Common myeloid progenitor, CD34-positive (primary cell): Measurements from ENCODE around the gene ASB1.

Experiments
- CTCF ChIA-PET: fragments of 350-600 bp; sonication (Branson Sonifier 250); formaldehyde crosslinking; loops from one replicate; lab custom pipeline; 2021; ENCODE audit warnings: antibody characterized with exemption; lab: Charles Lee
- POLR2A ChIA-PET: fragments of 350-600 bp; sonication (Branson Sonifier 250); formaldehyde crosslinking; loops from one replicate; lab custom pipeline; 2021; ENCODE audit warnings: antibody characterized with exemption; lab: Charles Lee
- DNase-seq, 3 donors: peaks; one replicate each; pipeline versions ENCODE4 v3.0.0 to v3.0.0-alpha.2; 2013
- H3K27ac ChIP-seq, 2 experiments: 1 replicate in 1 of 2; 2 replicates in 1 of 2; pipeline ENCODE4 v1.7.0; 2013; ENCODE audit warnings: inconsistent platforms in 2 of 2, low read length in 2 of 2, mild to moderate bottlenecking in 2 of 2, low read depth in 1 of 2, moderate library complexity in 1 of 2; ENCODE audit not compliant: severe bottlenecking in 2 of 2, insufficient read depth in 1 of 2, poor library complexity in 1 of 2
- H3K27me3 ChIP-seq, 5 experiments: replicated peaks in 2 of 5; 1 replicate in 3 of 5; 2 replicates in 2 of 5; pipeline versions ENCODE4 v1.6.1 to v1.7.0; 2013; ENCODE audit warnings: low read length in 4 of 5, mild to moderate bottlenecking in 2 of 5, moderate library complexity in 2 of 5, inconsistent platforms in 1 of 5; ENCODE audit not compliant: insufficient read depth in 5 of 5, control insufficient read depth in 4 of 5
- H3K36me3 ChIP-seq, 4 experiments: 1 replicate in 2 of 4; 2 replicates in 2 of 4; pipeline versions ENCODE4 v1.6.1 to v1.7.0; 2013; ENCODE audit warnings: low read length in 3 of 4, control low read depth in 1 of 4, mild to moderate bottlenecking in 1 of 4; ENCODE audit not compliant: control insufficient read depth in 4 of 4, insufficient read depth in 4 of 4
- H3K4me1 ChIP-seq, 4 experiments: 1 replicate in 3 of 4; 2 replicates in 1 of 4; pipeline versions ENCODE4 v1.6.1 to v1.7.1; 2013; ENCODE audit warnings: low read length in 3 of 4, mild to moderate bottlenecking in 3 of 4, control low read depth in 1 of 4, inconsistent platforms in 1 of 4, moderate library complexity in 1 of 4; ENCODE audit not compliant: control insufficient read depth in 4 of 4, insufficient read depth in 4 of 4; ENCODE audit errors: control extremely low read depth in 1 of 4
- H3K4me3 ChIP-seq, 7 experiments: 1 replicate in 4 of 7; 2 replicates in 3 of 7; pipeline versions ENCODE4 v1.5.1 to v1.7.0; 2013; ENCODE audit warnings: mild to moderate bottlenecking in 7 of 7, low read length in 6 of 7, moderate library complexity in 6 of 7, inconsistent platforms in 2 of 7, low read depth in 2 of 7, control low read depth in 1 of 7; ENCODE audit not compliant: insufficient read depth in 4 of 7, control insufficient read depth in 1 of 7; ENCODE audit errors: extremely low read depth in 1 of 7
- H3K9me3 ChIP-seq, 5 experiments: 1 replicate in 4 of 5; 2 replicates in 1 of 5; pipeline versions ENCODE4 v1.6.1 to v1.7.1; 2013; ENCODE audit warnings: low read length in 4 of 5, mild to moderate bottlenecking in 2 of 5, inconsistent platforms in 1 of 5, low read depth in 1 of 5, moderate library complexity in 1 of 5; ENCODE audit not compliant: control insufficient read depth in 4 of 5, insufficient read depth in 2 of 5; ENCODE audit errors: control extremely low read depth in 1 of 5
- WGBS: methylation state at CpG from one replicate; pipeline ENCODE4 v1.1.5; 2013; ENCODE audit not compliant: insufficient coverage; 5-methylcytosine and 5-hydroxymethylcytosine counted together

The ASB1 gene

DNA sequence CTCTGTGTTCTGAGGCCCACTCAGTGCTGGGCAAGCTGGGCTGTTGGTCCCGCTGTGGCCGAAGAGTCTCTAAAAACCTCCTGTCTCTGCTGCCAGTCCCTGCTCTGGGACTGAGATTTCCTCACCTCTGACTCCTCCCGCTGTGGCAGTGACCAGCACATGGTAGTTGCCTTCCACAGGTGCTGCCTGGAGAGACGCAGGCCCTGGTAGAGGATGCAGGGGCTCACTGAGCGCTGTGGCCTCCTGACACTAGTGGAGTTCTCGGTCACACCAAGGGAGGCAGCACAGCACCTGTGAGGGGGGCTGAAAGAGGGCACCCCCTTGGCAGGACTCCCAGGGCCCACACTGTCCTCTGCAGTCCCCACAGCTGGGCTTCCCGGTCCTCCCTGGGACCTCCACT is 3.8 kb upstream of the ASB1 start:
- no peaks in the 10 kb centered on the region for H3K9me3 ChIP-seq
- no peaks in the 10 kb centered on the region for H3K36me3 ChIP-seq
- DNase-seq, result no peak
- 98% methylated on average over 5 of the region's 7 CpGs for WGBS
- no peak overlapping the region for H3K27ac ChIP-seq
- no peak overlapping the region for H3K4me3 ChIP-seq
- H3K4me1 ChIP-seq, result peaks cover 0 to 20% (median 15%) of the 10 kb centered on the region in 4 experiments
- POLR2A ChIA-PET, result no interaction called here
- peaks cover 0 to 7% (median 0%) of the 10 kb centered on the region in 5 experiments for H3K27me3 ChIP-seq
- CTCF ChIA-PET, result interaction anchor here (1.3 to 2.7 kb wide), 2 partner anchors 17 to 47 kb away, joined by 3 to 7 read pairs; no protein-coding TSS in a partner anchor

DNA sequence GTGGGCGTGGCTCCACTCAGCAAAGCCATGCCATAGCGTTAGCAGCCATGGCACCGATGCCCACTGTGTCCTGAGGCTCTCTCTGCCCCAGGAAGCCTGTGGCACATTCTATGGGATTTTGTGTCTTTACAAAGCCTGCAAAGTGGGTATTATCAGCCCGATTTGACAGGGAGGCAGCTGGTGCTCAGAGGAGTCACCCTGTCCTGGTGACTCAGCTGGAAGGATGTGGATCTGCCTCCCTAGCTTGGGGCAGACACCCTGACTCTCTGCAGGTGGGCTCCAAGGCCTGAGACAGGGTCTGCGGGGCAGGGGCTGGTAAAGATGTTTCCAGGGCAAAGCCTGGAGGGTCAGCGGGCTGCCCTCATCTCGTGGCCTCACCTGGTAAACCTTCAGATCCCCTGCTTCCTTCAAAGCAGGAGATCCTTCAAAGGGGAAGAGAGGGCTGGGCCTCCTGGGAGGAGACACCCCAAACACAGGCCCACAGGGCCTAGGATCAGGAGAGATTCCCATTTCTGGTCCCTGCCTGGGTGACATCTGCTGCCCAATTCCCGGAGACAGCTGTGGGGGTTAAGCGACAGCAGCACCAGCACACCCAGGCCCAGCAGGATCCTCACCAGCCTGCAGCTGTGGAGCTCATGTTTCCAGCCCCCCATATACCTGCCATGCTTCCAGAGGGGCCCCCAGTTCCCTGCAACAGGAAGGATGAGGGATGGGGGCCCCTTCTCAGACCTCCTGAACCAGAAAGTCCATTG is 3.0 kb upstream of the ASB1 start:
- no peak for DNase-seq
- Histone ChIP-seq H3K27me3 (peaks cover 0 to 6% (median 0%) of the 10 kb centered on the region in 5 experiments), H3K4me3 (no peak overlapping the region), H3K9me3 (no peaks in the 10 kb centered on the region), H3K36me3 (no peaks in the 10 kb centered on the region), H3K27ac (no peak overlapping the region), H3K4me1 (peaks cover 0 to 22% (median 18%) of the 10 kb centered on the region in 4 experiments)
- ChIA-PET CTCF (interaction anchor here (1.0 to 2.7 kb wide), 2 partner anchors 18 to 47 kb away, joined by 4 to 7 read pairs; no protein-coding TSS in a partner anchor), POLR2A (no interaction called here)
- 98% methylated on average over 8 of the region's 9 CpGs for WGBS

DNA sequence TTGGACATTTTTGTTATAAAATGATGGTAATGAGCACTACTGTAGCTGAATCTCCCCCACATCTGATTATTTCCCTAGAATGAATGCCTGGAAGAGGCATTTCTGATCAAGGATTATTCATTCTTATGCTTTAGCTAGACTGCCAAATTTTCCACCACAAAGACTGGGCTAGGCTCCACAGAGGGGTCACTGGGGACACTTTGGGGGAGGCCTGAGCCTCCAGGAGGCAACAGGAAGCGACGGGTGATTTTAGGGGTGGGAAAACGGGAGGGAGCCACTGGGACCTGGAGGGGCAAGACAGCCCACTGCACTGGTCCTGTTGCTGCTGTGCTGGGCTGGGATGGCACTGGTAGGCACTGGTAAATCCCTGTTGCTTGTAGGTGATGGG is 2.4 kb upstream of the ASB1 start:
- ChIA-PET POLR2A (no interaction called here), CTCF (interaction anchor here (1.0 to 2.7 kb wide), 2 partner anchors 18 to 48 kb away, joined by 4 to 7 read pairs; no protein-coding TSS in a partner anchor)
- Histone ChIP-seq H3K9me3 (no peaks in the 10 kb centered on the region), H3K4me1 (peaks cover 0 to 22% (median 18%) of the 10 kb centered on the region in 4 experiments), H3K27ac (no peak overlapping the region), H3K36me3 (no peaks in the 10 kb centered on the region), H3K27me3 (peaks cover 0 to 6% (median 0%) of the 10 kb centered on the region in 5 experiments), H3K4me3 (no peak overlapping the region)
- WGBS, result 100% methylated on average over 3 of the region's 3 CpGs
- DNase-seq, result no peak

DNA sequence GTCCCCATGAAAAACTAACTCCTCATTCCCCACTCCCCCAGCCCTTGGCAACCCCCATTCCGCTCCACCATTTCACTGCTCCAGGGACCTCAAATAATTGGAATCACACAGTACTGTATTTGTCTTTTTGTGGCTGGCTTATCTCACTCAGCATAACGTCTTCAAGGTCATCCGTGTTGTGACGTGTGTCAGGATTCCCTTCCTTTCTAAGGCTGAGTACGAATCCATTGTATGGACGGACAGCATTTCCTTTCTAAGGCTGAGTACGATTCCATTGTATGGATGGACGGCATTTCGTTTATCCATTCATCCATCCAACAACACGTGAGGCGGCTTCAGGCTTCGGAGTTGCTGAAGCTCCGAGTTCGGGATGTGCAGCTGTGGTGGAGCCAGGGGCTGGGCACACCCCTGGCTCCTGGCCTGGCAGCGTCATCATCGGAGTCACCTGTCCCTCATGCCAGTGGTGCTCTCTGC is 1.2 kb upstream of the ASB1 start:
- ChIA-PET POLR2A (no interaction called here), CTCF (no interaction called here)
- peak overlapping the region in 1 of 2 experiments; percentile 69 for H3K27ac ChIP-seq

DNA sequence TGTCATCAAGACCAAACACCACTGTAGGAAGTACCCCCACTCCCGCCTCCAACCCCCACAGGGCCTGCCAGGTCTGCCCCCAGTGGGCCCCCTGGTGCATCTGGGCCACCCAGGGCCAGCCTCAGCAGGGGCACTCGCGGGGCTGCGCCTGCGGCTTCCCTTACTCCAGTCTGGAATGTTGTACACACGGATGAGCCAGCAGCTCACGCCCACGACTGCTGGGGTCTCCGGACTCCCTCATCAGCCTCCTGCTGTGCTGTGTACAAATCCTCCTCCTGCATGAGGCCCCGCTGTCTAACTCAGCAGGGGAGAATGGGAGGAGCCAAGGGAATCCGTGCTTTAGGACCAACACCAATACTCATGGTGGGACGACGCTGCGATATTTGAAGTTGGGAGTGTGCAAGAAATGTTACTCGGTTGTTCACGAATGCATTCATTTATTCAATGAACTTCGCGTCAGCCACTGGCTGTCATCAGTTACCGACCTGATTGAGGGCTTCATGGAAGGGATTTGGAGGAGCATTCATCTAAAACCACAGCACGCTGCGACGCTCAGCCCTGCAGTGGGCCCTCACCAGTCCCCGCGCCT is 654 bp upstream of the ASB1 start:
- POLR2A ChIA-PET, result no interaction called here
- peak overlapping the region in 1 of 2 experiments; percentile 69 for H3K27ac ChIP-seq
- peaks cover 0 to 11% (median 6%) of the 10 kb centered on the region in 4 experiments for H3K36me3 ChIP-seq
- 29% methylated on average over 17 of the region's 24 CpGs for WGBS
- peak in 2 of 3 donors; percentile 66 to 77 for DNase-seq
- peaks cover 3 to 12% (median 7%) of the 10 kb centered on the region in 5 experiments for H3K9me3 ChIP-seq
- CTCF ChIA-PET, result no interaction called here
- peak overlapping the region; percentile 72 to 90 (median 84) for H3K4me3 ChIP-seq
- H3K4me1 ChIP-seq, result peaks cover 0 to 22% (median 18%) of the 10 kb centered on the region in 4 experiments
- peaks cover 0 to 6% (median 0%) of the 10 kb centered on the region in 5 experiments for H3K27me3 ChIP-seq

More for the DNA sequence above, 1.2 kb upstream of the ASB1 start:
- DNase-seq, result no peak
- Histone ChIP-seq H3K36me3 (peaks cover 0 to 6% (median 5%) of the 10 kb centered on the region in 4 experiments), H3K4me1 (peaks cover 0 to 22% (median 18%) of the 10 kb centered on the region in 4 experiments), H3K4me3 (no peak overlapping the region), H3K27me3 (peaks cover 0 to 6% (median 0%) of the 10 kb centered on the region in 5 experiments), H3K9me3 (peaks cover under 1 to 7% (median 4%) of the 10 kb centered on the region in 5 experiments)
- 93% methylated on average over 13 of the region's 16 CpGs for WGBS

DNA sequence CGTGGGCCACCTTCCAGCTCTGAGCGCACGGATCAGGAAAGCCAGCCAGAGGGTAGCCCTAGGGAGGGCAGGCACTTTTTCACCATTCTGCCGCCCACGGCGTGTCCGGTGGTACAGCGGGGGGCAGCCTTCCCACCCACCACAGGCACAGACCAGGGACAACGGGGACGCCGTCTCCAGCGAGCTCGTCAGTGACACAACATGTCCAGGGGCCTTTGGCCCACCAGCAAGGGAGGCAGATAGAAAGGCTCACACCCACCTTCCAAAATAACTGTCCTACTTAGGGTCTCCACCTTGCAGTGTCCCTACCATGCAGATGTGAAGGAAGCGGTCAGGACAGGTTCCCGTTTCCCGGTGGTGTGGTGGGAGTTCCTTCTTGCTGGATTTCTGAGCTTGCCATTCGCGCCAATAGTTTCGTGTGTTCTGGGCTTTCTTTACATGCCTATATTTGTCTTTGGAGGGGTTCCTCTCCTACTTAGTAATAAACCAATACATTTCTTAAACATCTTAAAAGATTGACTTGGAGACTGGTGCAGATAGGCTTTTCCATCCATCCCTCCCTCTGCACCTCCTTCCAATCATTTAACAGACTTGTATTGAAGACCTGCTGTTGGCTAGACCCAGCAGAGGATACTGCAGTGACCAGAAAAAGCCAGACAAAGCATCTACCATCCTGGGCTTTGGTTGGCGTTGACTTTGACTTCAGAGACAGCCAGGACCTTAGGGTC is 872 bp downstream of the ASB1 start:
- ChIA-PET CTCF (interaction anchor here (1.2 to 1.7 kb wide), 5 partner anchors 31 to 58 kb away, joined by 3 to 5 read pairs (median 4); no protein-coding TSS in a partner anchor), POLR2A (no interaction called here)
- peak in 1 of 3 donors; percentile 39 for DNase-seq
- H3K27ac ChIP-seq, result peak overlapping the region in 1 of 2 experiments; percentile 69
- 14% methylated on average over 10 of the region's 20 CpGs for WGBS
- H3K4me1 ChIP-seq, result peaks cover 0 to 22% (median 18%) of the 10 kb centered on the region in 4 experiments
- peaks cover 3 to 14% (median 7%) of the 10 kb centered on the region in 5 experiments for H3K9me3 ChIP-seq
- H3K27me3 ChIP-seq, result peaks cover 0 to 6% (median 0%) of the 10 kb centered on the region in 5 experiments
- peaks cover 0 to 12% (median 6%) of the 10 kb centered on the region in 4 experiments for H3K36me3 ChIP-seq
- H3K4me3 ChIP-seq, result peak overlapping the region; percentile 72 to 90 (median 84)
